ENCODE results near the gene ACAP3. TPM values are rescaled to one million over a fixed set of nuclear protein-coding genes. Genes with fewer than 3 reads are reported as not detected.

Gene ACAP3
- total and polyA plus RNA-seq, 2 of the 4 experiments (the other 2 are of a cell fraction): 13.3 to 58.2 TPM

DNA sequence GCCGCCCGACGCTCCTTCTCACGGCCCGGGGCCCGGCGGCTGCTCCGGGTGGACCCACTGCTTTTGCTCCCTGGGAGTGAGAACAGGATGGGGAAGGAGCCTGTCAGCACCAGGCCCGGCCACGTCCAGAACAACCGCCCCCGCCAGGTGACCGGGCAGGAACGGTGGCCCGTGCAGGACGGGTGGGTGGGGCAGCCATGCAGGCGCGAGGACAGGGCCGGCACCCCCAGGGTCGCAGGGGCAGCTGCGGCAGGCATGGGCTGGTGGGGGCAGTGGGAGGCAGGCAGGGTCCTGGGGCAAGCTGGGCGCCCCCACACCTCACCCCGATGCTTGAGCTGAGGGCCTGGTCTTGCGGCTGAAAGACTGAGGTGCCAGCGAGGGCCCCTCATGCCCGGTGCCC lies 28.7 kb upstream of the ACAP3 start:
- H2BK20ac ChIP-seq (ENCODE audit: low read depth, low read length): no peak overlapping the region
- no peak overlapping the region for H2BK5ac ChIP-seq (ENCODE audit: low read depth, low read length, poor library complexity, severe bottlenecking)
- no peak overlapping the region for H4K8ac ChIP-seq (ENCODE audit: low read depth in 2 of 2, low read length in 2 of 2)
- DNase-seq: no peak
- H3K4ac ChIP-seq (ENCODE audit: low read depth, low read length): no peak overlapping the region
- H4K5ac ChIP-seq (ENCODE audit: low read depth, low read length): no peak overlapping the region
- in situ Hi-C loops (cut with MboI; ENCODE audit: low sequenced_read_pairs): no loop called here
- H3K56ac ChIP-seq (ENCODE audit: extremely low read depth, insufficient read depth, low read length): no peak overlapping the region
- TF ChIP-seq RFX5 (IDR thresholded peaks at IDR 0.05; ENCODE audit: low read depth, low read length): no peak
- no peak overlapping the region for H2AK9ac ChIP-seq (replicated peaks; ENCODE audit: low read depth, low read length, poor library complexity)
- POLR2A ChIA-PET (ENCODE audit: unreplicated experiment): no interaction called here
- dilution Hi-C loops (cut with HindIII; ENCODE audit: low sequenced_read_pairs, unreplicated experiment): no loop called here
- no peak overlapping the region for H3K23ac ChIP-seq (ENCODE audit: low read depth, low read length)
- H3K79me1 ChIP-seq (ENCODE audit: low read depth in 1 of 2, low read length in 2 of 2): peaks cover 11 to 15% of the 10 kb centered on the region in 2 experiments
- peaks cover 9% of the 10 kb centered on the region for H3K9me1 ChIP-seq (ENCODE audit: insufficient read depth, low read length)
- CTCF ChIA-PET: no interaction called here
- no peak for ATAC-seq (ENCODE audit: low read depth)
- peaks cover 14% of the 10 kb centered on the region for H4K20me1 ChIP-seq (ENCODE audit: insufficient read depth, low read length)
- H3K9me3 ChIP-seq (ENCODE audit: control insufficient read depth, insufficient read depth, low read length): no peaks in the 10 kb centered on the region
- H3K4me1 ChIP-seq (ENCODE audit: control insufficient read depth, insufficient read depth, low read length): no peaks in the 10 kb centered on the region
- H3K9ac ChIP-seq (ENCODE audit: low read depth, low read length): no peak overlapping the region
- H3K14ac ChIP-seq (replicated peaks; ENCODE audit: low read depth, low read length): no peak overlapping the region
- H3K36me3 ChIP-seq (ENCODE audit: control insufficient read depth, insufficient read depth, low read length): peaks cover 46% of the 10 kb centered on the region
- no peaks in the 10 kb centered on the region for H3K27me3 ChIP-seq (ENCODE audit: control insufficient read depth, insufficient read depth, low read length)
- H3K27ac ChIP-seq (ENCODE audit: insufficient read depth, low read length): no peak overlapping the region
- intact Hi-C loops (cut with micrococcal nuclease): no loop called here
- WGBS, 2 experiments (ENCODE audit: extremely low coverage in 2 of 2, insufficient read length in 1 of 2): 95% methylated on average over 20 of the region's 26 CpGs; no CpG with 5 or more reads in 1 of the 2 experiments
- H3K18ac ChIP-seq (ENCODE audit: low read depth, low read length): no peak overlapping the region
- no peak overlapping the region for H2BK120ac ChIP-seq (ENCODE audit: low read depth, low read length)
- H2AK5ac ChIP-seq (ENCODE audit: low read depth, low read length): no peak overlapping the region
- H4K91ac ChIP-seq (ENCODE audit: insufficient read depth, low read depth, low read length): no peak overlapping the region
- H3K4me3 ChIP-seq (ENCODE audit: insufficient read depth, low read depth, low read length): no peak overlapping the region
- H2BK15ac ChIP-seq (ENCODE audit: low read depth, low read length): no peak overlapping the region
- H2AFZ ChIP-seq (replicated peaks; ENCODE audit: low read length, poor library complexity): no peak overlapping the region
- no peak overlapping the region for H3K4me2 ChIP-seq (ENCODE audit: low read depth, low read length)
- no TSS peak for BruUV-seq (replicated peaks)
